HCT116 (cell line): Measurements from ENCODE around the gene CPNE5. TPM values are rescaled to one million over a fixed set of nuclear protein-coding genes. Genes with fewer than 3 reads are reported as not detected.

ENCODE experiments used
- ATAC-seq: fragments of 200-7000 bp; cut with Tn5 transposase; 2 replicates; pipeline ENCODE4 v1.9.1; 2020; ENCODE audit warnings: mild to moderate bottlenecking, moderate library complexity
- BruUV-seq: library from RNA; stranded (reverse); fragments of 400-500 nt; replicated peaks from 2 replicates; lab custom pipeline; 2021; lab: Mats Ljungman, UMichigan
- CTCF ChIA-PET: fragments of 300-600 bp; sonication (Branson Sonifier 250); formaldehyde crosslinking; loops from one replicate; lab custom pipeline; 2021; ENCODE audit warnings: antibody characterized with exemption; lab: Charles Lee
- POLR2A ChIA-PET: fragments of 300-600, 350-600 bp; sonication (Branson Sonifier 250); formaldehyde crosslinking; loops from one replicate; lab custom pipeline; 2021; ENCODE audit warnings: antibody characterized with exemption; lab: Charles Lee
- RAD21 ChIA-PET, 2 experiments: fragments of 300-600 bp; sonication (Branson Sonifier 250); formaldehyde crosslinking; loops; one replicate each; lab custom pipeline; 2023; ENCODE audit warnings: low total read pairs in 2 of 2; ENCODE audit not compliant: uncharacterized antibody in 2 of 2, unreplicated experiment in 2 of 2, low non-redundant PET in 1 of 2; lab: Charles Lee
- DNase-seq: peaks from one replicate; pipeline ENCODE4 v3.0.0-alpha.2; 2010; ENCODE audit warnings: low read depth, low spot score
- H2AFZ ChIP-seq: fragments of 200-600 bp; shearing (Covaris generic), sonication (generic); 2 replicates; pipeline ENCODE4 v1.6.1; 2017; ENCODE audit warnings: low read depth, mixed run types, mixed read lengths, antibody characterized with exemption, low read length; ENCODE audit not compliant: poor library complexity, severe bottlenecking
- H3K27ac ChIP-seq: 2 replicates; pipeline ENCODE4 v1.5.1; 2012; ENCODE audit warnings: low read depth, low read length
- H3K27me3 ChIP-seq: fragments of 200-600 bp; sonication (generic); 2 replicates; pipeline ENCODE4 v1.6.1; 2016; ENCODE audit warnings: mixed run types, low read length, mixed read lengths; ENCODE audit not compliant: insufficient read depth
- H3K36me3 ChIP-seq, 2 experiments: fragments of 200-500 bp in 1 of 2; fragments of 200-600 bp in 1 of 2; sonication (Bioruptor generic) in 1 of 2; sonication (generic) in 1 of 2; 2 replicates each; pipeline versions ENCODE4 v1.5.1 to v1.6.1; 2014 to 2016; ENCODE audit warnings: low read length in 2 of 2, inconsistent platforms in 1 of 2, mixed read lengths in 1 of 2, mixed run types in 1 of 2; ENCODE audit not compliant: insufficient read depth in 2 of 2, control insufficient read depth in 1 of 2
- H3K4me1 ChIP-seq, 2 experiments: fragments of 200-600 bp in 1 of 2; sonication (generic) in 1 of 2; 2 replicates each; pipeline versions ENCODE4 v1.5.1 to v1.6.1; 2012 to 2017; ENCODE audit warnings: low read length in 2 of 2, inconsistent platforms in 1 of 2, mild to moderate bottlenecking in 1 of 2, mixed read lengths in 1 of 2, mixed run types in 1 of 2, moderate library complexity in 1 of 2; ENCODE audit not compliant: insufficient read depth in 2 of 2, control insufficient read depth in 1 of 2
- H3K4me2 ChIP-seq: fragments of 200-600 bp; sonication (generic); 2 replicates; pipeline ENCODE4 v1.6.1; 2017; ENCODE audit warnings: mixed run types, low read length, mixed read lengths
- H3K4me3 ChIP-seq, 2 experiments: fragments of 200-600 bp in 1 of 2; sonication (generic) in 1 of 2; replicated peaks in 1 of 2; 2 replicates each; pipeline ENCODE4 v1.5.1; 2011 to 2016; ENCODE audit warnings: low read length in 2 of 2, control low read depth in 1 of 2, low read depth in 1 of 2, mild to moderate bottlenecking in 1 of 2, mixed read lengths in 1 of 2, mixed run types in 1 of 2
- H3K79me2 ChIP-seq: fragments of 200-600 bp; sonication (generic); 2 replicates; pipeline ENCODE4 v1.6.1; 2017; ENCODE audit warnings: mild to moderate bottlenecking, mixed run types, low read length, moderate library complexity, mixed read lengths; ENCODE audit not compliant: insufficient read depth
- H3K9ac ChIP-seq: fragments of 200-600 bp; sonication (generic); 2 replicates; pipeline ENCODE4 v1.6.1; 2016; ENCODE audit warnings: low read length, mixed read lengths
- H3K9me2 ChIP-seq: fragments of 200-600 bp; sonication (generic), shearing (Covaris generic); 2 replicates; pipeline ENCODE4 v1.6.1; 2017; ENCODE audit warnings: mixed run types, mild to moderate bottlenecking, moderate library complexity; ENCODE audit not compliant: insufficient read depth
- H3K9me3 ChIP-seq, 2 experiments: fragments of 200-500 bp in 1 of 2; fragments of 200-600 bp in 1 of 2; sonication (Bioruptor generic) in 1 of 2; sonication (generic) in 1 of 2; 2 replicates each; pipeline ENCODE4 v1.6.1; 2014 to 2017; ENCODE audit warnings: low read length in 2 of 2, mixed read lengths in 2 of 2, inconsistent platforms in 1 of 2, low read depth in 1 of 2, mild to moderate bottlenecking in 1 of 2, mixed run types in 1 of 2, moderate library complexity in 1 of 2; ENCODE audit not compliant: control insufficient read depth in 1 of 2, insufficient read depth in 1 of 2
- H4K20me1 ChIP-seq: fragments of 200-600 bp; sonication (generic), shearing (Covaris generic); 2 replicates; pipeline ENCODE4 v1.6.1; 2017; ENCODE audit warnings: mixed run types, mild to moderate bottlenecking, moderate library complexity; ENCODE audit not compliant: insufficient read depth
- CBX3 ChIP-seq: IDR thresholded peaks from 2 replicates; pipeline ENCODE4 v1.6.1; 2012; ENCODE audit warnings: low read depth
- EZH2 ChIP-seq: fragments of 200-600 bp; sonication (generic); IDR thresholded peaks from 2 replicates; pipeline ENCODE4 v1.6.1; 2017; ENCODE audit warnings: antibody characterized with exemption, mixed run types
- FOSL1 ChIP-seq: IDR thresholded peaks from 2 replicates; pipeline ENCODE4 v1.6.1; 2012; ENCODE audit warnings: low read depth
- POLR2A ChIP-seq: IDR thresholded peaks from 2 replicates; pipeline ENCODE4 v1.7.0; 2011; ENCODE audit warnings: borderline replicate concordance; ENCODE audit not compliant: insufficient read depth, insufficient read length; ENCODE audit errors: extremely low read depth
- RAD21 ChIP-seq: IDR thresholded peaks from 2 replicates; pipeline ENCODE4 v1.6.1; 2012; ENCODE audit warnings: low read depth, mild to moderate bottlenecking
- SIN3A ChIP-seq: IDR thresholded peaks from 2 replicates; pipeline ENCODE4 v1.6.1; 2012; ENCODE audit warnings: low read depth
- SP1 ChIP-seq: IDR thresholded peaks from 2 replicates; pipeline ENCODE4 v1.6.1; 2012; ENCODE audit warnings: low read depth
- SRF ChIP-seq: IDR thresholded peaks from 2 replicates; pipeline ENCODE4 v1.6.1; 2012; ENCODE audit warnings: low read depth
- TCF7L2 ChIP-seq: IDR thresholded peaks from 2 replicates; pipeline ENCODE4 v1.7.0; 2011; ENCODE audit warnings: borderline replicate concordance, inconsistent platforms; ENCODE audit not compliant: insufficient read depth, insufficient read length; ENCODE audit errors: extremely low read depth
- intact Hi-C: fragments of 100-400 bp; cut with micrococcal nuclease; formaldehyde crosslinking; loops from 2 replicates; pipeline ENCODE4 v1.10.0; 2022
- total RNA-seq: library from RNA; stranded (reverse); gene quantifications from one replicate; pipeline ENCODE4 v1.2.1, GENCODE V29; 2021; ENCODE audit not compliant: unreplicated experiment
- TF ChIP-seq, protein P1 (sequence below): IDR thresholded peaks from 2 replicates; pipeline ENCODE4 v1.6.1; 2011; ENCODE audit warnings: mild to moderate bottlenecking, low read length, moderate library complexity; ENCODE audit not compliant: insufficient replicate concordance; ENCODE audit errors: extremely low read depth
- TF ChIP-seq, protein P2 (sequence below): IDR thresholded peaks from 2 replicates; pipeline ENCODE4 v1.6.1; 2012
- TF ChIP-seq, protein P3 (sequence below): IDR thresholded peaks from 2 replicates; pipeline ENCODE4 v1.6.1; 2012; ENCODE audit warnings: low read depth

Gene CPNE5
- total RNA-seq, 1 experiment from 2014 or later = not detected

DNA sequence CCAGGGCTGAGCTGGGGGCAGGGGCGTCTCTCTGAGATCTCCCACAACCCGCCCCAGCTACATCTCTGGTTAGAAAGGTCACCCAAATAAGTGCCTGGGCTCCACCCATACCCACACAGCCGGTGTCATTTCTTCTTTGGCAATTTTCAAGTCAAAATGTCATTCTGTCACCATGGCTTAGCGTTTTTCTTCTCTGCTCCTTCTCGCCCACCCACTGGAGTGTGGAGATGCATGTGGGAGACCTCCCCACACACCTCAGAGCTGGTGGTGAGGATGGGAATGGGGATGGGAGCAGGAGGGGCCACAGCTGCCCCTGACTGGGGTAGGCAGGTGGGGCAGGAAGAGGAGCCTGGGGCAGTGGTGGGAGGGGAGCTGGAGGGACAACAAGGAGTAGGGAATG is 63.1 kb downstream of the CPNE5 start:
- CTCF ChIA-PET = interaction anchor here (1.7 kb wide), 1 partner anchor 10 kb away, joined by 4 read pairs; no protein-coding TSS in a partner anchor
- BruUV-seq = no TSS peak

More for the DNA sequence above, 63.1 kb downstream of the CPNE5 start:
- Histone ChIP-seq H3K36me3 (no peaks in the 10 kb centered on the region), H3K4me2 (no peak overlapping the region), H3K9ac (no peak overlapping the region), H2AFZ (no peak overlapping the region), H3K79me2 (no peaks in the 10 kb centered on the region), H3K4me3 (no peak overlapping the region), H3K9me3 (no peaks in the 10 kb centered on the region), H4K20me1 (no peaks in the 10 kb centered on the region), H3K27ac (no peak overlapping the region), H3K9me2 (no peaks in the 10 kb centered on the region), H3K4me1 (no peaks in the 10 kb centered on the region), H3K27me3 (peaks cover 6% of the 10 kb centered on the region; the same call in 1 of the 2 replicates)
- ChIA-PET RAD21 (no interaction called here), POLR2A (no interaction called here)
- intact Hi-C loops = no loop called here
- TF ChIP-seq SRF = no peak
- no peak for TF ChIP-seq POLR2A
- TF ChIP-seq, protein P1, sequence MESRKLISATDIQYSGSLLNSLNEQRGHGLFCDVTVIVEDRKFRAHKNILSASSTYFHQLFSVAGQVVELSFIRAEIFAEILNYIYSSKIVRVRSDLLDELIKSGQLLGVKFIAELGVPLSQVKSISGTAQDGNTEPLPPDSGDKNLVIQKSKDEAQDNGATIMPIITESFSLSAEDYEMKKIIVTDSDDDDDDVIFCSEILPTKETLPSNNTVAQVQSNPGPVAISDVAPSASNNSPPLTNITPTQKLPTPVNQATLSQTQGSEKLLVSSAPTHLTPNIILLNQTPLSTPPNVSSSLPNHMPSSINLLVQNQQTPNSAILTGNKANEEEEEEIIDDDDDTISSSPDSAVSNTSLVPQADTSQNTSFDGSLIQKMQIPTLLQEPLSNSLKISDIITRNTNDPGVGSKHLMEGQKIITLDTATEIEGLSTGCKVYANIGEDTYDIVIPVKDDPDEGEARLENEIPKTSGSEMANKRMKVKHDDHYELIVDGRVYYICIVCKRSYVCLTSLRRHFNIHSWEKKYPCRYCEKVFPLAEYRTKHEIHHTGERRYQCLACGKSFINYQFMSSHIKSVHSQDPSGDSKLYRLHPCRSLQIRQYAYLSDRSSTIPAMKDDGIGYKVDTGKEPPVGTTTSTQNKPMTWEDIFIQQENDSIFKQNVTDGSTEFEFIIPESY = no peak
- no peak for TF ChIP-seq SP1
- TF ChIP-seq SIN3A = no peak
- no peak for TF ChIP-seq FOSL1
- no peak for TF ChIP-seq CBX3
- TF ChIP-seq, protein P2, sequence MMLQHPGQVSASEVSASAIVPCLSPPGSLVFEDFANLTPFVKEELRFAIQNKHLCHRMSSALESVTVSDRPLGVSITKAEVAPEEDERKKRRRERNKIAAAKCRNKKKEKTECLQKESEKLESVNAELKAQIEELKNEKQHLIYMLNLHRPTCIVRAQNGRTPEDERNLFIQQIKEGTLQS = no peak
- no peak for TF ChIP-seq RAD21
- no peak for TF ChIP-seq TCF7L2
- TF ChIP-seq, protein P3, sequence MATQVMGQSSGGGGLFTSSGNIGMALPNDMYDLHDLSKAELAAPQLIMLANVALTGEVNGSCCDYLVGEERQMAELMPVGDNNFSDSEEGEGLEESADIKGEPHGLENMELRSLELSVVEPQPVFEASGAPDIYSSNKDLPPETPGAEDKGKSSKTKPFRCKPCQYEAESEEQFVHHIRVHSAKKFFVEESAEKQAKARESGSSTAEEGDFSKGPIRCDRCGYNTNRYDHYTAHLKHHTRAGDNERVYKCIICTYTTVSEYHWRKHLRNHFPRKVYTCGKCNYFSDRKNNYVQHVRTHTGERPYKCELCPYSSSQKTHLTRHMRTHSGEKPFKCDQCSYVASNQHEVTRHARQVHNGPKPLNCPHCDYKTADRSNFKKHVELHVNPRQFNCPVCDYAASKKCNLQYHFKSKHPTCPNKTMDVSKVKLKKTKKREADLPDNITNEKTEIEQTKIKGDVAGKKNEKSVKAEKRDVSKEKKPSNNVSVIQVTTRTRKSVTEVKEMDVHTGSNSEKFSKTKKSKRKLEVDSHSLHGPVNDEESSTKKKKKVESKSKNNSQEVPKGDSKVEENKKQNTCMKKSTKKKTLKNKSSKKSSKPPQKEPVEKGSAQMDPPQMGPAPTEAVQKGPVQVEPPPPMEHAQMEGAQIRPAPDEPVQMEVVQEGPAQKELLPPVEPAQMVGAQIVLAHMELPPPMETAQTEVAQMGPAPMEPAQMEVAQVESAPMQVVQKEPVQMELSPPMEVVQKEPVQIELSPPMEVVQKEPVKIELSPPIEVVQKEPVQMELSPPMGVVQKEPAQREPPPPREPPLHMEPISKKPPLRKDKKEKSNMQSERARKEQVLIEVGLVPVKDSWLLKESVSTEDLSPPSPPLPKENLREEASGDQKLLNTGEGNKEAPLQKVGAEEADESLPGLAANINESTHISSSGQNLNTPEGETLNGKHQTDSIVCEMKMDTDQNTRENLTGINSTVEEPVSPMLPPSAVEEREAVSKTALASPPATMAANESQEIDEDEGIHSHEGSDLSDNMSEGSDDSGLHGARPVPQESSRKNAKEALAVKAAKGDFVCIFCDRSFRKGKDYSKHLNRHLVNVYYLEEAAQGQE = no peak
- no peak for TF ChIP-seq EZH2
- no peak for DNase-seq
- ATAC-seq = no peak
